CD8-positive, alpha-beta memory T cell (primary cell): ENCODE measurements around the gene MCAT. TPM values are rescaled to one million over a fixed set of nuclear protein-coding genes. Genes with fewer than 3 reads are reported as not detected.

Experiments used
- CTCF ChIA-PET: fragments of 350-600 bp; sonication (Branson Sonifier 250); formaldehyde crosslinking; loops from one replicate; lab custom pipeline; 2021; ENCODE audit warnings: antibody characterized with exemption; lab: Charles Lee
- POLR2A ChIA-PET: fragments of 350-600 bp; sonication (Branson Sonifier 250); formaldehyde crosslinking; loops from one replicate; lab custom pipeline; 2021; ENCODE audit warnings: antibody characterized with exemption; lab: Charles Lee
- DNase-seq, 5 donors: peaks; one replicate each; pipeline versions ENCODE4 v3.0.0 to v3.0.0-alpha.2; 2020 to 2022; ENCODE audit warnings: mixed read lengths in 1 of 5
- H3K27ac ChIP-seq: one replicate; pipeline ENCODE4 v1.7.0; 2013; ENCODE audit warnings: low read depth, mild to moderate bottlenecking, low read length, moderate library complexity
- H3K27me3 ChIP-seq: 2 replicates; pipeline ENCODE4 v1.7.0; 2013; ENCODE audit warnings: low read length, mild to moderate bottlenecking; ENCODE audit not compliant: insufficient read depth, poor library complexity, severe bottlenecking
- H3K36me3 ChIP-seq: 2 replicates; pipeline ENCODE4 v1.7.0; 2013; ENCODE audit warnings: mild to moderate bottlenecking, low read length, moderate library complexity; ENCODE audit not compliant: insufficient read depth
- H3K4me1 ChIP-seq: 2 replicates; pipeline ENCODE4 v1.7.0; 2013; ENCODE audit warnings: mild to moderate bottlenecking, low read length, moderate library complexity; ENCODE audit not compliant: insufficient read depth
- H3K4me3 ChIP-seq: 2 replicates; pipeline ENCODE4 v1.7.0; 2013; ENCODE audit warnings: mild to moderate bottlenecking, low read length
- H3K9me3 ChIP-seq: 2 replicates; pipeline ENCODE4 v1.7.0; 2013; ENCODE audit warnings: mild to moderate bottlenecking, low read length
- H3K27ac Mint-ChIP-seq, 8 donors: one replicate each; pipeline ENCODE4 v1.8.0; 2020 to 2021; ENCODE audit warnings: mixed read lengths in 8 of 8, mild to moderate bottlenecking in 6 of 8, inconsistent platforms in 3 of 8, moderate library complexity in 3 of 8
- H3K27me3 Mint-ChIP-seq, 2 donors: one replicate each; pipeline ENCODE4 v1.8.0; 2020 to 2021; ENCODE audit warnings: mixed read lengths in 2 of 2, mild to moderate bottlenecking in 1 of 2, moderate library complexity in 1 of 2
- H3K36me3 Mint-ChIP-seq, 3 donors: one replicate each; pipeline ENCODE4 v1.8.0; 2020 to 2021; ENCODE audit warnings: mixed read lengths in 3 of 3, inconsistent platforms in 1 of 3, mild to moderate bottlenecking in 1 of 3
- H3K4me1 Mint-ChIP-seq, 3 donors: one replicate each; pipeline ENCODE4 v1.8.0; 2020 to 2021; ENCODE audit warnings: mixed read lengths in 3 of 3, inconsistent platforms in 1 of 3, mild to moderate bottlenecking in 1 of 3
- H3K4me3 Mint-ChIP-seq, 7 donors: one replicate each; pipeline ENCODE4 v1.8.0; 2020 to 2021; ENCODE audit warnings: mixed read lengths in 7 of 7, mild to moderate bottlenecking in 6 of 7, moderate library complexity in 4 of 7, inconsistent platforms in 2 of 7
- H3K9me3 Mint-ChIP-seq, 5 donors: one replicate each; pipeline ENCODE4 v1.8.0; 2020 to 2022; ENCODE audit warnings: mixed read lengths in 5 of 5, mild to moderate bottlenecking in 3 of 5, moderate library complexity in 2 of 5, inconsistent platforms in 1 of 5
- polyA plus RNA-seq: library from polyadenylated mRNA; unstranded; fragments of 300-500 nt; fragmentation: Illumina TruSeq; gene quantifications from one replicate; pipeline ENCODE4 v1.2.3, GENCODE V29; 2021
- total RNA-seq, 2 experiments: library from RNA; stranded (reverse); gene quantifications; one replicate each; pipeline ENCODE4 v1.2.3, GENCODE V29; 2021

Gene MCAT
- total and polyA plus RNA-seq, 3 experiments from 2014 or later, result 9.7 to 29.3 (median 28.4) TPM

GRCh38 chr22:43177479-43177878 lies 34.3 kb upstream of the MCAT start:
- H3K4me1 ChIP-seq, result no peaks in the 10 kb centered on the region
- Mint-ChIP-seq H3K27ac (no peak overlapping the region), H3K27me3 (peaks cover 0 to 2% of the 10 kb centered on the region in 2 donors), H3K4me1 (peaks cover 1 to 4% (median 3%) of the 10 kb centered on the region in 3 donors), H3K36me3 (peaks cover 0 to 54% (median 6%) of the 10 kb centered on the region in 3 donors), H3K9me3 (no peaks in the 10 kb centered on the region), H3K4me3 (no peak overlapping the region)
- H3K9me3 ChIP-seq, result no peaks in the 10 kb centered on the region
- no peaks in the 10 kb centered on the region for H3K27me3 ChIP-seq
- POLR2A ChIA-PET, result no interaction called here
- H3K4me3 ChIP-seq, result no peak overlapping the region
- CTCF ChIA-PET, result no interaction called here
- peaks cover 4% of the 10 kb centered on the region for H3K36me3 ChIP-seq
- H3K27ac ChIP-seq, result no peak overlapping the region
- no peak for DNase-seq

DNA sequence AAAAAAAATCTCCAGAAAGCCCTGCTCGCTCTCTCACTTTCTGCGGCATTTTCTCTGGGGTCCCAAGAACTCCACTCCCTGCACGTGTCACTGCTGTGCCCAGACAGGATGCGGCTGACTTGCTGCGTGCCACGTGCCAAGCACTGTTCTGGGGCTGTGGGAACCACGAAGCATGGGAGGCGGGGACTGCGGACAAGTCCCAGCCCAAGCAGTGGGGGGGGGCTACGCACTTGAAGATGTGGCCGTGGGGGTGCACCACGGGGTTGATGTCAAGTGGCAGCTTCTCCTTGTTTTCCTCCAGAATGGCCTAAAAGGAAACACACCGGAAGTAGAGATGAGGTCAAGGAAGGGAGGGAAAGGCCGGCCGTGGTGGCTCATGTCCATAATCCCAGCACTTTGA lies 32.9 kb upstream of the MCAT start:
- Mint-ChIP-seq H3K9me3 (no peaks in the 10 kb centered on the region), H3K27me3 (peaks cover 0 to 2% of the 10 kb centered on the region in 2 donors), H3K4me3 (no peak overlapping the region), H3K27ac (no peak overlapping the region), H3K4me1 (peaks cover 0 to under 1% (median 0%) of the 10 kb centered on the region in 3 donors), H3K36me3 (peaks cover 0 to 62% (median 6%) of the 10 kb centered on the region in 3 donors)
- ChIA-PET POLR2A (interaction anchor here (0.7 kb wide), 1 partner anchor 202 kb away, joined by 6 read pairs; no protein-coding TSS in a partner anchor), CTCF (no interaction called here)
- DNase-seq, result no peak
- H3K27me3 ChIP-seq, result no peaks in the 10 kb centered on the region
- no peak overlapping the region for H3K27ac ChIP-seq
- H3K4me3 ChIP-seq, result no peak overlapping the region
- no peaks in the 10 kb centered on the region for H3K4me1 ChIP-seq
- no peaks in the 10 kb centered on the region for H3K9me3 ChIP-seq
- H3K36me3 ChIP-seq, result peaks cover 4% of the 10 kb centered on the region

DNA sequence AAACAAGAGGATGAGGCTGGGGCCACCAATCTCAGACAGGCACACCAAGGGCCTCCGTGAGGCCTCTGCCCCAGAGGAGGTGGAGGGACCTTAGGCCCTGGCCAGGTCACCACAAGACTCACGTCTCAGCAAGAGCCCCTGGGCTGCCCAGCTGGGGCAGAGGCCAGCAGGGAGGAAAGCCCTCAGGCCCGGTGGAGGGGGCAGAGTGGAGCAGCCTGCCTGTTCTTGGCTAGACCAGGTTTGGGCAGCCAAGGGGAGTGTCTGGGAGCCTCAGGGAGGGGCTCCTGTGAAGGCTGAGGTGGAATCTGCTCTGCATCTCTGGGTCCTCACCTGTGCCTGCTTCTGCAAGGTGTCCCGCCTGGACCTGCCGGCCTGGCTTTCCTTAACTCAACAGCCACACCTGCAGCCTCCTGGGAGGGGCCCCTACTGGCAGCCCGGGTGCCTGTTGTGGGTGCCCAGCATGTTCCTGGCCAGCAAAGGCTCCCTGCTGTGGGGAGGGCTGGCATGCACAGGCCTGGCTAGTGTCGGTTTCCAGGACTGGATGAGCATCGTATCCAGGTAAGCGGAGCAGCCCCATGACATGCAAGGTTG lies 31.8 kb upstream of the MCAT start:
- peaks cover 0 to 2% of the 10 kb centered on the region in 2 donors for H3K27me3 Mint-ChIP-seq
- no peak overlapping the region for H3K27ac ChIP-seq
- POLR2A ChIA-PET, result no interaction called here
- CTCF ChIA-PET, result no interaction called here
- peaks cover 2% of the 10 kb centered on the region for H3K36me3 ChIP-seq
- no peak overlapping the region for H3K27ac Mint-ChIP-seq
- no peaks in the 10 kb centered on the region for H3K4me1 ChIP-seq
- H3K4me3 Mint-ChIP-seq, result no peak overlapping the region
- H3K9me3 Mint-ChIP-seq, result no peaks in the 10 kb centered on the region
- peaks cover 0 to 65% (median 5%) of the 10 kb centered on the region in 3 donors for H3K36me3 Mint-ChIP-seq
- no peak overlapping the region for H3K4me3 ChIP-seq
- H3K9me3 ChIP-seq, result no peaks in the 10 kb centered on the region
- peaks cover 0 to 4% (median 2%) of the 10 kb centered on the region in 3 donors for H3K4me1 Mint-ChIP-seq
- no peaks in the 10 kb centered on the region for H3K27me3 ChIP-seq
- DNase-seq, result no peak

DNA sequence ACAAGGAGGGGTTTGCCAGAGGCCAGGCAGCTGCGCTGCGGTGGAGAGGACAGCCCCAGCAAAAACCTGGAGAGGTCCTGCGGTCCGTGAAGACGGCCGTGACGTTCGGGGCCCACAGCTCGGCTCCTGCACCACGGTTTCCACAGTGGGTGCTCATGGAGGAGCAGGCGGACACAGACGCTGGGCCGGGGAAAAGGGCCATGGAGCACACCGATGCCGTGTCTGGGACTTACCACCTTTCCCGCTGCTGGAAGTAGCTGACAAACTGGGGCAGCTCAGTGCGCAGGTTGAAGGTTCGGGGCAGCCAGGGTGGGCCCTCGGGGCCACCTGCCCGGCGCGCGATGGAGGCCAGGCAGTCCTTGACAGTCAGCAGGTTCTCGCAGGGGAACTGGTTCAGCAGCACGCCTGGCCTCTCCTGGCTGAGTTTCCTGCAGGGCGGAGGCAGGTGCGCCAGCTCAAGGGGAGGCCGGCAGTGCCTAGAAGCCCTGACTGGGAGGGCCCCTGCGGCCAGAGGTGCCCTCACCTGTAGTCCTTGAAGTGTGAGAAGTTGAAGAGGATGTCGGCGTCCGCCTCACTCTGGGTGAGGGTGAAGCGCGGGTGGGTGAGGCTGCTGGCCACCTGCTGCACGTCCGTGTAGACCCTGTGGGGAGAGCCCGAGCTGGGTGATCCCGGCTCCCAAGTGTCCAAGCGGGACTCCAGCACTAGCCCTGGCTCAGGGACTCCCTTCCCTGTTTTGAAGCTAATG lies 30.9 kb upstream of the MCAT start:
- H3K9me3 Mint-ChIP-seq, result no peaks in the 10 kb centered on the region
- DNase-seq, result peak in 1 of 5 donors; percentile 41
- H3K27me3 Mint-ChIP-seq, result peaks cover 0 to 2% of the 10 kb centered on the region in 2 donors
- CTCF ChIA-PET, result no interaction called here
- H3K4me3 Mint-ChIP-seq, result no peak overlapping the region
- no peak overlapping the region for H3K27ac Mint-ChIP-seq
- peaks cover 0 to 60% (median 5%) of the 10 kb centered on the region in 3 donors for H3K36me3 Mint-ChIP-seq
- Histone ChIP-seq H3K4me3 (no peak overlapping the region), H3K27me3 (no peaks in the 10 kb centered on the region), H3K27ac (no peak overlapping the region), H3K4me1 (no peaks in the 10 kb centered on the region), H3K36me3 (no peaks in the 10 kb centered on the region), H3K9me3 (no peaks in the 10 kb centered on the region)
- H3K4me1 Mint-ChIP-seq, result peaks cover 0 to 4% (median 2%) of the 10 kb centered on the region in 3 donors
- POLR2A ChIA-PET, result no interaction called here

DNA sequence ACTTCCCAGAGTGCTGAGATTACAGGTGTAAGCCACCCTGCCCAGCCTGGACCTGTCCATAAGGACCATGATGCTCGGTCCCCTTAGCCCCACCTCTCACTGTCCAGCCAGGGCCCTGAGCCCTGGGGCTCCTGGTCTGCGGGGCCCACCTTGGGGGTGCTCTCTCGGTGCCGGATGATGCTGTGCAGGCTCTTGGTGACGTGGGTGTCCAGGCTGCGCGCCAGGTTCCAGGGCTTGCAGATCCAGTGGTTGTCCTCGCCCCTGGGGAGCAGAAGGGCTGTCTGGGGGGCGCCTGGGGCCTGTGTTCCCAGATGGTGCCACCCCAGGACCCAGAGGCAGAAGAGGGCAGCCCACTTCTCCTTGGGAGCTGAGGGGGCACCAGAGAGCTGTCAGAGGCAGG lies 30.4 kb upstream of the MCAT start:
- Mint-ChIP-seq H3K9me3 (no peaks in the 10 kb centered on the region), H3K36me3 (peaks cover 0 to 60% (median 3%) of the 10 kb centered on the region in 3 donors), H3K27me3 (peaks cover 0 to 2% of the 10 kb centered on the region in 2 donors), H3K27ac (no peak overlapping the region), H3K4me3 (no peak overlapping the region), H3K4me1 (peaks cover 0 to 4% (median 2%) of the 10 kb centered on the region in 3 donors)
- Histone ChIP-seq H3K27me3 (no peaks in the 10 kb centered on the region), H3K9me3 (no peaks in the 10 kb centered on the region), H3K4me1 (no peaks in the 10 kb centered on the region), H3K36me3 (no peaks in the 10 kb centered on the region), H3K4me3 (no peak overlapping the region), H3K27ac (no peak overlapping the region)
- ChIA-PET POLR2A (no interaction called here), CTCF (no interaction called here)
- no peak for DNase-seq

DNA sequence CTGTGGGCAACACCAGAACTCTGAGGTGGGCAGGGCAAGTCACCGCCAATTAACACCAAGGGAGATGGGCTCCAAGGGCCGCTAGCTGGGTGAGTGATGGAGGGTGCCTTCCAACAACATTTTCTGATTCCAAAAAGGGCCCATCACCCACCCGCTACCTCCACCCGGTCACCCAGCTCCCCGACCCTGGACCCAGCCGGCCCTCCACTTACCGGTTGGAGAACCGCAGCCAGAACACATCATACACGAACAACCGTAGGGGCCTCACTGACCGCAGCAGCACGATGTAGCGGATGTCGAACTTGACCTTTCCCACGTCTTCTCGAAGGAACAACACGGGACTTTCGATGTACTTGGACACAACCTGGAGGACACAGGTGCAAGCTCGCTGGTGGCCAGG lies 29.0 kb upstream of the MCAT start:
- no peak for DNase-seq
- Mint-ChIP-seq H3K9me3 (no peaks in the 10 kb centered on the region), H3K4me1 (peaks cover 0 to 4% (median 2%) of the 10 kb centered on the region in 3 donors), H3K4me3 (no peak overlapping the region), H3K27me3 (peaks cover 0 to 2% of the 10 kb centered on the region in 2 donors), H3K27ac (no peak overlapping the region), H3K36me3 (peaks cover 0 to 61% (median 3%) of the 10 kb centered on the region in 3 donors)
- Histone ChIP-seq H3K27ac (no peak overlapping the region), H3K36me3 (no peaks in the 10 kb centered on the region), H3K4me3 (no peak overlapping the region), H3K4me1 (no peaks in the 10 kb centered on the region), H3K27me3 (no peaks in the 10 kb centered on the region), H3K9me3 (no peaks in the 10 kb centered on the region)
- ChIA-PET CTCF (no interaction called here), POLR2A (no interaction called here)

GRCh38 chr22:43171607-43172006 lies 28.4 kb upstream of the MCAT start:
- Mint-ChIP-seq H3K27ac (peak overlapping the region in 1 of 8 donors; percentile 23), H3K4me3 (no peak overlapping the region), H3K9me3 (no peaks in the 10 kb centered on the region), H3K36me3 (peaks cover 0 to 66% (median 3%) of the 10 kb centered on the region in 3 donors), H3K27me3 (peaks cover 0 to 2% of the 10 kb centered on the region in 2 donors), H3K4me1 (peaks cover 0 to 4% (median 2%) of the 10 kb centered on the region in 3 donors)
- ChIA-PET POLR2A (no interaction called here), CTCF (no interaction called here)
- no peaks in the 10 kb centered on the region for H3K27me3 ChIP-seq
- no peaks in the 10 kb centered on the region for H3K9me3 ChIP-seq
- DNase-seq, result no peak
- no peaks in the 10 kb centered on the region for H3K4me1 ChIP-seq
- H3K36me3 ChIP-seq, result no peaks in the 10 kb centered on the region
- no peak overlapping the region for H3K4me3 ChIP-seq
- no peak overlapping the region for H3K27ac ChIP-seq

- no peaks in the 10 kb centered on the region for H3K36me3 ChIP-seq
- no peaks in the 10 kb centered on the region for H3K4me1 ChIP-seq
- Mint-ChIP-seq H3K36me3 (peaks cover 0 to 67% (median 3%) of the 10 kb centered on the region in 3 donors), H3K4me1 (peaks cover 0 to 4% (median 2%) of the 10 kb centered on the region in 3 donors), H3K27me3 (peaks cover 0 to 2% of the 10 kb centered on the region in 2 donors), H3K4me3 (no peak overlapping the region), H3K27ac (peak overlapping the region in 2 of 8 donors; percentile 32 to 36), H3K9me3 (no peaks in the 10 kb centered on the region)
- H3K9me3 ChIP-seq, result no peaks in the 10 kb centered on the region
- ChIA-PET POLR2A (no interaction called here), CTCF (interaction anchor here (0.8 kb wide), 1 partner anchor 1101 kb away, joined by 3 read pairs; no protein-coding TSS in a partner anchor)
- no peak for DNase-seq
- no peak overlapping the region for H3K27ac ChIP-seq
- no peak overlapping the region for H3K4me3 ChIP-seq
- H3K27me3 ChIP-seq, result no peaks in the 10 kb centered on the region
Measured at GRCh38 chr22:43171019-43171491, 27.9 kb upstream of the MCAT start.
